ENCODE measurements around the gene CALN1.

The CALN1 gene

DNA sequence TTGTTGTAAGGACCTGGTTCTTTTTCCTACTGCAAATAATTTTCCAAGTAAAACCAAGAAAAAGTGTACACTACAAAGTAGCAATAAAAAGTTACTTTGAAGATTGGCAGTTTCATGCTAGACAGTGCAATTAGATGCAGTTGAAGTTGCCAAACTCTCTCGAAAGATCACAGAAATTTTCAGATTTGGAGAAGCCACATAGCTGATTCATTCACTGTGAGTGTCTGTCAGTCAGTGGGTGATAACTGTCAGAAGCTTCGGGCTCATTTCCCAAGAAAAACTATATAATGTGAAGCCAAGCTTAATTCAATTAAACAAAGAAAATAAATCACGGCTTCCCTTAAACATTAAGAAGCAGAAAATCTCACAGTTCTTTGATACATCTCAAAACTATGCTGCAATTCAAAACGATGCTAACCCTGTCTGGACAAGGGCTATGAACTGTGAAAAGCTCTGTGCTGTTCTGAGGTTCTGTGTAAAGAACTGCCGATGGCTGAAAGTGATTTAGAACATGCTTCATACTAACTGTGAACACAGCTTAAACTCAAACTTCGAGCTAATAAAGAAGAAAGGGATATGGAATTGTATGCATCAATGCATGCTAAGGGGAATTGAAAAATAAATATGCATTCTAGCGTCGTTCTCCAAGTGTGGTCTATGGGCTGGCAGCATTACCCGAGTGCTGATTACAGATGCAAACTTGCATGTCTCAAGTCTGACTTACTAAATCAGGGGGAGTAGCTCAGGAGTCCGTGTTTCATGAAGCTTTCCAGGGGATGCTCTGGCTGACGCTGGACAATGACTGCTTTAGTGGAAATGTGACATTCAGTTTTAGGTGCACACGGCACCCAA lies 557.4 kb downstream of the CALN1 start:
- peak; percentile 56 for DNase-seq

DNA sequence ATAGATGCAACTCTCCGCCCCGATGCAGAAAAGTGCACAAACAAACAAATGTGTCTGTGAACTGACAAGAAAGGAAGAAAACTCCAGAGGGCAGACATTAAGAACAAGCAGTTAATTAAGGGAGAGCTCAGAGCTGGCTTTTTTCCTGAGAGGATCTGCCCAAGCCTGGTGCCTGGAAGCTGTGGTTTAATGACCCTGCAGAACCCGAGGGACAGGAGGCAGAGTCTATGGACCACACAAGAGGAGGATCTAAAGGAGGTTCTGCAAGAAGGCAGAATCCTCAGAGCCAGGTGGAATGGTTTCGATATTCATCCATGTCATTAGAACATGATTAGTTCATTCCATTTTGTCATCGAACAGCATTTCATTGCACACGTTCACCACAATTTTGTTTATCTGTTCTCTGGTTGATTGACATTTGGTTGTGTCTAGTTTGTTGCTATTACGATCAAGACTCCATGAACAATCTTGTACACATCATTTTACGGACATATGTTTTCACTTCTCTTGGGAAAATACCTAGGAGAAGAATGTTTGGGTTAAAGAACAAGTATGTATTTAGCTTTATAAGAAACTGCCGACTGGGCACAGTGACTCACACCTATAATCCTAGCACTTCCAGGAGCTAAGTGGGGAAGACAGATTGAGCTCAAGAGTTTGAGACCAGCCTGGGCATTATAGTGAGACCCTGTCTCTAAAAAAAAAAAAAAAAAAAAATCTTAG lies 560.2 kb downstream of the CALN1 start:
- peak; percentile 79 for DNase-seq

DNA sequence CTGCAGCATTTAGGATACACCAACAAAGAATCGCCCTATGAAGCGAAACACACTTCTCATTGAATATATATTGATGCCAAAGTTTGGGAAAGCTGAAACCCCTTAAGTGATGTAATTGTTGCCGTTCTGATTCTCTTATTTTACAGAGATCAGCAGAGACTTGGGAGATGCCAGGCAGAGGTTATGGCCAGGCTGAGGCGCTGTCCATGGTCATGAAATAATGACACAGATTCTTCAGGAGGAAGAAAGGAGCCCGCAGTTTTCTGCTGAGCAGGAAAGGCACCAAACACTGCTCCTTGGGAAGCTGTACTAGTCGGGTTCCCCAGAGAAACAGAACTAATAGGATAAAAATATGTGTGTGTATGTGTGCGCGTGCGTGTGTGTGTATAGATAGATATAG lies 566.0 kb downstream of the CALN1 start:
- peak; percentile 64 for DNase-seq

DNA sequence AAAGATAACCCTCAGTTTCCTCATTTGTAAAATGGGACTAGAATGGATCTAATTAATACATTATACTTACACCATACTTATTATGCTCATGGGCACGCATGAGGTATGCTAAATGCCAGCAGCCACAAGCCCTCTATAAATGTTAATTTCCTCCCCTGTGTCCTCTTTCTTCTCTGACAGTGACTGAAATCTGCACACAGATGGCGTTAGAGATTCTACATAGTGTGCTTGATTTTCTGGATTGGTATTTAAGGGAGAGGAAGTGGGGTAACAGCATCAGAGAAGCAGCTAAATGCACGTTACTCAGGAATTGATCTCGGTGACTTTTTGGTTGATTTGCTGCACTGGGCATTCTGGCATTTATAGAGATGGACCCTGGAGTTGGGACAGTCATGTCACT lies 568.5 kb downstream of the CALN1 start:
- no peak for DNase-seq

DNA sequence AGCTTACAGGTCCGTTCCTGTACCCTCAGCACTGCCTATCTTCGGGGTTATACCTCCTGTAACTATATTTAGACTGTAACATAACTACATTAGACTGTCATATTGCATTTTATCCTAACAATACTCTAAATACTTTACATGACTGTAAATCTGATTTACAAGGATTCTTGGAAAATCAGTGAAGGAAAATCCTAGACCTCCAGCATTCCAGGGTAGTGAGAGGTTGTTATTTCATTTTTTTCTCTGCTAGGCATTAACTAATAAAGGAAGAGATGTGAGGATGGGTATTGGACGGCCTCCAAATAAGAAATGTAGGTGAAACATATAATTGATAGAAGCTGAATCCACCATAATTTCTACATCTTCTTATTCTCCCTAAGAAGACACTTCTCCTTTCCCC lies 569.4 kb downstream of the CALN1 start:
- peak; percentile 73 for DNase-seq

DNA sequence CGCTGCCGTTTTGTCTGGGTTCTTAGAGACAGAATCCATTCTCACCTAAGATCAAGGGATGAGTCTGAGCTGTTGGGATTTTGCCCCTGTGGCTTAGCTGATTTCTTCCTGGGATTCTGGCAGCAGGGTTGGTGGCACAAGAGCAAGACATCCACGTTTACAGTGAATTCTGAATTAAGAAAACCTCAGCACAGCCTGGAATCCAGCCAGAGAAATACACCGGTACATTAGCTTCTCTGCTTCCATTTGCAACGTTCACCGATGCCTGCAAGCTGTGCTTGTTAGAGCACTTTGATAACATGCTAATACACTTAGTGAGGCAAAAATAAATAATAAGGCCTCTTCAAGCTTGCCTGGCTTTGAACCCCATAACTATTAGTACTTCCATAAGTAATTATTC lies 569.8 kb downstream of the CALN1 start:
- DNase-seq, result peak; percentile 18

DNA sequence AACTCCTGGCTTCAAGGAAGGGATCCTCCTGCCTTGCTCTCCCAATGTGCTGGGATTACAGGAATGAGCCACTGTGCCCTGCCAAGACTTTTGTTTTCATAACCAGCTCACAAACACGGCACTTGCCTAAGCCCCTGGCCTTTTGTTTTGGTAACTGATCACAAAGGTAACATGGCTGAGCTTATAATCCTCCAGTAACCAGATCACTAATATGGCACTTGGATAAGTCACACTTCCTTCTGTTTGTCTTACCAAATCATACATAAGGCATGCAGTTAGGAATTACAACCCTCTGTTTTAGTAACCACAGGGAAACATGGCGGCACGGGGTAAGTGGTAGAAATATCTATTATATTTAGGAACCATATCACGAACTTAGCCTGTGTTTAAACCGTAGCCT lies 577.1 kb downstream of the CALN1 start:
- DNase-seq, result peak; percentile 93

DNA sequence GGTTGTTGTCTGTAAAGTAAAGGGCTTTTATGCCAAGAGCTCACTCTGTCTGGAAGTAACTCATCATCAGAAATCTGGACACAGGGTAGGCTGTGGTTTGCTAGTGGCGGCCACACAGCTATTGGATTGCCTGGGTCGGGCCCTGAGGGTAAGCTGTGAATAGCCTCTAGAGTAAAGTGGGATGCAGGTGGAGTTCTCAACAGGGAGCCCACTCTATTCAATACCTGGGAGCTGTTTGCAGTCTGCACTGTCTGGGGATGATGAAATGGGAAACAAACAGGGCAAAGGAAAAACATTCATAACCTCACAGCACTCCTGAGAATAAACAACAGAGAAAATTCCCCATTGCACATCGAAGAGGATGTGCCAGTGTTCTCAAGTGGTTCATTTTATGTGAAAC lies 582.6 kb downstream of the CALN1 start:
- no peak for DNase-seq

DNA sequence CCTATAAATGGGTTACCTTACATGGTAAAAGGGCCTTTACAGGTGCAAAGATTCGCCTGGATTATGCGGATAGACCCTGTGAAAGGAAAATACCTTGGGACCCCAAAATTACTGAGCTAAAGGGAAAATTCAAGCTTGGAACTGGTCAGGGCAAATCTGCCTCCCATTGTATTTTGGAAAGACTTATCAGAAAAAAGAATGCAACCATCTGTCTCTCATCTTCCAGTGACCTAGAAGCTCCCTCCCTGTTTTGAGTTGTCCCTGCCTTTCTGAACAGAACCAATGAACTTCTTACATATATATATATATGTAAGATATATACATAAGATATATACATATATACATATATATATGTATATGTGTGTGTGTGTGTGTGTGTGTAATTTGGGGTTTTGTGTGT lies 583.8 kb downstream of the CALN1 start:
- DNase-seq, result no peak

DNA sequence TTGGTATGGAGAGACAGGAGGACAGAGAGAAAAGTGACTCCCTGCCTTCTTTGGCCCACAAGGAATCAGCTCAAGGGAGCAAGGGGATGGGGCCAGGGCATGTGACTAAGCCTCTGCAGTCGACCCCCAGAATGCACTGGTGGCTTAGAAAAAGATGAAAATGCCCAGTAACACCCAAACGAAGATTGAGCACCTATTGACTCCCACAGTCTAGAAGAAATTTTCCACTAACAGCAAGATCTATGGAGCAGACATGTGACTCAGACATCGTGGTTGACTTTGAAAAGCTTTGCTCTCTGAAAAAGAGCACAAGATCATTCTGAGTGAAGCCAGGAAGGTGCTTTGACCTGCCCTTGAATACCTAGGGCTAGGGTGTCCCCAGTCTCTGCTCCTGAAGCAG lies 586.0 kb downstream of the CALN1 start:
- peak; percentile 48 for DNase-seq

DNA sequence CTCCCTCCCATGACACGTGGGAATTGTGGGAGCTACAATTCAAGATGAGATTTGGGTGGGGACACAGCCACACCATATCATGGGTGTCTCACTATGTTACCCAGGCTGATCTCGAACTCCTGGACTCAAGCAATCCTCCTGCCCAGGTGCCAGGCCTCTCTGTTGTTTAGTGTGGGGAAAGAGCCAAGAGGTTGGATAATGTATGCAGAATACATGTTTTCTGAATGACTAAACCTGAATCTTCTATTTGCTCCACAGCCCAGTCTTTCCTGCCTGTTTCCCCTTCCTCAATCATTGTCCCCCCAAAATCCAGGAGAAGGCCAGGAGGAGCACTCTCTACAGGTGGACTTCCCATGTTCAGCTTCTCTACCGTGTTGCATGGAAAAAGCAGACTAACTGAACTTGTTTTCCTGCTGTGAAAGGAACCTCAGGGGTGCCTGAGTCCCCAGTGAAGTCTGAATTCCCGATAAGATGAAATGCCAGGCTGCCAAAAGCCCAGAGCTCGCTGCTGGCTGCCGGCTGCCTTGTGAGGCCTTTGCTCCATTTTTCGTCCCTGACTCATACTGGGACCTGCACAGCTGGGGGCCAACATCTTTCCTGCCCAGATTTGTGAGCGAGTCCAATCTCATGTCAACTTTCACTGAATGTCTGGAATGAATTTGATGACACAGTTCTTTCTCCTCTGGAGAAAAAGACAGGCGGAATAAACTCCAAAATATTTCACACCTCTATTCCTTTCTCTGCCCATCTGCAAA lies 588.0 kb downstream of the CALN1 start:
- peak; percentile 99 for DNase-seq

DNA sequence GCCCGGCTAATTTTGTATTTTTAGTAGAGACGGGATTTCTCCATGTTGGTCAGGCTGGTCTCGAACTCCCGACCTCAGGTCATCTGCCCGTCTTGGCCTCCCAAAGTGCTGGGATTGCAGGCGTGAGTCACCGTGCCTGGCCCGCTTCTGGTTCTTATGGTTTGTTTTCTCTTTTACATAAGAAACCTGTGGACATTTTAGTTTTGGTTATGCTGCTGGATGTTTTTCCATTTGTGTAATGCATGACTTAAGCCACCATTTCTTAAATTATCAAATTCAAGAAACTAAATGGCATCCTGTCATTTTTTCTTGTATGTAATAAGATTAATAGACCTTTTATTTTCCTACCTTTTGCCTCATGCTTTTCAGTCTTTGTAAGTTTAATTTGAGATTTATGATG lies 589.7 kb downstream of the CALN1 start:
- peak; percentile 66 for DNase-seq

DNA sequence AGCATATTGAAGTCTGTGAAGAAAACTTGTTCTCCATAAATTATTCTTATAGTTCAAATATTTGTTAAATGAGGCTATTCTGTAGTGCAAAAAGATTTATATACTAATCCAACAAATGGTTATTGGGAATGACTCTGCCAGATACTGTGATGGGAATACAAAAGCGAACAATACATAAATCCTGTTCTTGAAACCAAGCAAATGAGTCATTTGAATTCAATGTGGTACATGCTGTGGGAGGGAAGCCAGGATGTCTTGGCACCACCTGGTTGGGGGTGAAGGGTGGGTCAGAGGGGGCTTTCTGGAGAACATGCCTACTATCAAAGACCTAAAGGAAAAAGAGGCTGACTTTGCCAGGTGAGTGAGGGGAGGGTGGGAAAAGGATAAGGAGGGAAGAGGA lies 594.2 kb downstream of the CALN1 start:
- DNase-seq, result no peak

DNA sequence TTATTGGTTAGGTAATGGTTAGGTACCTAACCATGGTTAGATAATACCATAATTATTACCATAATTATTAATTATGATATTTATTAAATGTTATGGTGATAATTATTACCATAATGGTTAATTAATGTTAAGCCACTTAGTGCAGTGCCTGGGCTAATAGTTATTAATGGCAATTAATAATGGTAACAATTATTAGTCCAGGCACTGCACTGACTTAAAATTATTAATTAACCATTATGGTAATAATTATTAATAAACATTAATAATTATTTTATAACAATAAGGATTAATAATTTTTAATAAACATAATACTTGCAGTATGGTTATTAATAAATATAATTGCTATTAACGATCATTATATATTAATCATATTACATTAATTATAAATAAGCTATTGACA lies 604.0 kb downstream of the CALN1 start:
- DNase-seq, result no peak

DNA sequence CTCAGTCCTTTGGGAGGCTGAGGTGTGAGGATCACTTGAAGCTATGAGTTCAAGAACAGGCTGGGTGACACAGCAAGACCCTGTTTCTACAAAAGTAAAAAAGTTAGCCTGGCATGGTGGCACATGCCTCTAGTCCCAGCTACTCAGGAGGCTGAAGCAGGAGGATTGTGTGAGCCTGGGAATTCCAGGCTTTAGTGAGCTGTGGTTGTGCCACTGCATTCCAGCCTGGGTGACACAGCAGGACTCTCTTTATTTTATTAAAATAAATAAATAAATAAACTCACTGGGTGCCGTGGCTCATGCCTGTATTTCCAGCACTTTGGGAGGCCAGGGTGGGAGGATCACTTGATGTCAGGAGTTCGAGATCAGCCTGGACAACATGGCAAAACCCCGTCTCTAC lies 607.9 kb downstream of the CALN1 start:
- DNase-seq, result peak; percentile 57

DNA sequence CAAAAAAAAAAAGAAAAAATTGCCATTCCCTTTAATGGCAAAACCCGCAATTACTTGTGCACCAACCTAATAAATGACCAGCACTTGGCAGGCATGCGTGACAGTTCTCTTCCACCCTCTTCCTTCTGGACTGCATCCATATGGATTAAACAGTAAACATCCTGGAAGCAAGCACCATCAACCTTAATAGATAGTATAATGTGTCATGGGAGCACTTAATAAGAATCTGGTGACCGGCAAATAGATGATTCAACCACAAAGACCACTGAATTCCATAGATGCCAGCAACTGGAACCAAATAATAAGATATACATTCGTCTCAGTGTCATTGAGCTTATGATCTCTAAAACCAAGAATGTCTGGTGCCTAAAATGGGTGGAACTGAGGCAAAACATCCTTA lies 610.2 kb downstream of the CALN1 start:
- DNase-seq, result peak; percentile 89

DNA sequence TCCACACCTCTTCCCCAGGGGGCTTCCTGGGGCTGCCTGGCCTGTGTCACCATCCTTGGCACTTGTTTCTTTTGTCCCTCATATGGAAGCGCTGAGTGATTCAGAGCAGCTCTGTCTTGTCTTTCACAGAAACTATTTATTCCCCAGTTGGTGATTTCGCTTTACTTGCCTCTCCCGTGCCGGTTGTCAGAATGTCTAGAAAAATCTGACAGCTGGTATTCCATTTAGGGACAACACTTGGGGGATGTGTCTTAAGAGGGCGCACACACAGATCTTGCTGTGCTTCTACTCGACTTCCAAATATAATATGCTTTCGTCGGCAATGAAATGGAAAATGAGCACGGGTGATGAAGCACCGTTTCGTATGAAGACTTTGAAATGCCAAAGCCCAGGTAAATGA lies 611.8 kb downstream of the CALN1 start:
- no peak for DNase-seq

DNA sequence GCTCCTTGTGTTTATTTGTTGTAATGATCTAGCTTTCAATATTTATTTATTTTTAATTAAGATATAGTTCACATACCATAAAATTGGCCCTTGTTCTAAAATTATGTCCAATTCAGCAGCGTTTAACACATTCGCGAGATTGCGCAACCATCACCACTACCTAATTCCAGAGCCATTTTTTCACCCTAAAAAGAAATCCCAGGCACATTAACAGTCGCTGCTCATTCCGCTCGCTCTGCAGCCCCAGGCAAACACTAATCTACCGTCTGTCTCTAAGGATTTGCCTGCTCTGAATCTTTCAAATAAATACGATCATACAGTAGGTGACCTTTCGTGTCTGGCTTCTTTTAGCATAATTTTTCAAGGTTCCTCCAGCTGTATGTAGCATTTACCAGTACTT lies 616.7 kb downstream of the CALN1 start:
- DNase-seq, result no peak

DNA sequence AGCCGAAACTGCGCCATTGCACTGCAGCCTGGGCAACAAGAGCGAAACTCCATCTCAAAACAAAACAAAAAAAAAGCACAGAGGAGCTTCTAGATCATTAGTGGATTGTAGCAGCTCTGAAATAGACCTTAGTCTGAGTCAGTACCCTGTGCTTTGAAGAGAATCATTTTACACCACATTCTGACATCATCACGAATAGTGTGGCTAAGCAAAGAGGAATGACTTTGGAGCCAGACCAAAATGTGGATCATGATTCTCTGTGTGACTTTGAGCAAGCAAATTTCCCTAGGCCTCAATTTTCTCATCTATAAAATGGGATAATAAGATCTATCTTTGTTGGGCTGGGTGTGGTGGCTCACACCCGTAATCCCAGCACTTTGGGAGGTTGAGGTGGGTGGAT lies 618.9 kb downstream of the CALN1 start:
- DNase-seq, result peak; percentile 94

DNA sequence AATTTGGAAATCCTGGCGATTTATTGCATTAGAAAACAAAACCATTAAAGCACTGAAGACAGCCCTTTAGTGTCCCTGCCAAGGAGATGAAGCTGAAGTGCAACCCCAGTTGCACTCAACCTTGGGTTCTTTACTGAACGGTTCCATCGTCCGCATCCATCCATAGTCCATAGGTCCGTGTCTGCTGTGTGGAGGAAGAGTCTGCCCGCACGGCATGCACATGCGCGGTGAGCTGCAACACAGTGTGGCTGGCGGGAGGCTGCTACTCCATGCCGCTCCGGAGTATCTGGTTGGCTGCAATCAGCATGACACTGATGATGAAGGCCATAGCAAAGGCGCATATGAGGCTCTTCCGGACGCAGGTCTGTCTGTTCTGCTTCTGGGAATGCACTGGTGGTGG lies 624.6 kb downstream of the CALN1 start:
- peak; percentile 51 for DNase-seq

DNA sequence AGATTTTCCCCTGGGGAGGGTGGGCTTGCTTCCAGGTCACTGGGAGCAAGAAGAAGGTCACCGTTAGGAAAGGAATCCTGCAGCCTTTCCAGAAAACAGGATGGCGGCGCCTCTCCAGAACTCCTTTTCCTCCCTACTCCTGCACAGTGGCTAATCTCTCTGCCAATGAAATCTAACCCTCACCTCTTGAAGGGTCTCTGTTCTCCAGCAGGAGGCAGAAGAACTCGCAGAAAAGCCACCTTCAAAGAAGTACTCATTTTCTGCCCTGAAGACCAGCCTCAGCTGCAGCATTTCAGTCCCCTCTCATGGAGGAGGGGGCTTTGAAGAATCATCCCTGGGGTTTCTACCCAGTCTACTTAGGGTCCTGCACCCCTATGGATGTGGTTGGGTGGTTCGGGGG lies 626.9 kb downstream of the CALN1 start:
- DNase-seq, result no peak

DNA sequence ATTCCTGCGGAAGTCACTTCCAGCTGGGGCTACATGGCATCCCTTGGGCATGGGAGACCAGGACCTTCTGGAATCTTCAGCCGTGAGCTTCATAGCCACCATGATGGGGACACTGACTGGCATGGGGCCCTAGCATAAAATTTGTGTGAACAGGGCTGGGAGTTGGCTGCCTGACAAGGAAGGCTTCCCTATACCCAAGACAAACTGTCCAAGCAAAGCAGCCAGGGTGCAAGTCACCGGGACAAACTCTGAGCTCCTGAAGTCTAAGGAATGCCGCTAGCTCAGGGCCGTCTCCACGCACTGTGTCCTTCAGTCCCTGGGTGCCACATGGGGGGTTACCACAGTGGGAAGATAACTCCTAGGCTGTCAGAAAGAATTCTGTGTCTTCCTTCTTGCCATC lies 627.4 kb downstream of the CALN1 start:
- DNase-seq, result no peak

DNA sequence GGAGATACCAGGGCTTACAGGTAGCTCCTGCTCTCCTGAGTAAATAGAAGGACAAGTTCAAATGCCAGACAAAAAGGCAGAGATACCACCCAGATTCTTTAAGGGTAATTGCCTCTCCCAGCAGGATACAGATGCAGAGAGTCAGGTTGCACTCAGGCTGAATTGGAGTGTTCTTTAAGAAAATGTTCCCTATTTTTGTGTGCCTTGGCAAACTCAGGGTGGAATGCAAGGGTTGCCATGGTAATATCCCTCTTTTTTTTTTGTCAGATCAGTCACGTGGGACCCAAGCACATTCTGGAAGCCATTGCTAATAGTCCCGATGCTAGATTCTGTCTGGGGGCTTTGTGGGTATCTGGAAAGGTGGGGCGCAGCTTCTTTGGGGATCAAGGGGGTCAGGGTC lies 628.0 kb downstream of the CALN1 start:
- DNase-seq, result peak; percentile 53

DNA sequence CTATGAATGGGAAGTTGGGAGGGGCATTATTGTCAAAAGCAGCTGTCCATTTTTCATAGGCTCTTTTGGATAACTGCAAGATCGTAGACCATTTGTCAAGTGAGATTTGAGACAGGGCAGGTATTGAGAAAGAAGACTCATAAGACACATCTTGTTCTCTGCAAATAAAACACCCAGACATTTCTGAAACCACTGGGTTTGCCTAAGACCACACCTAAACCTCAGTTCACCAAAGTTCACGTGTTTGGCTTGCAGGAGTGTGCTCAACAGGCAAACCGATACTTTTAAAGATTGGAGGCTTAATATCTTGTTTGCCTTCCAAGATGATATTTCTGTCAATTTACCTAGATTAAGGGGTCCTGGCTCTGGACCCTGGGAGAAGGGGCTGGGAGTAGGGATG lies 628.4 kb downstream of the CALN1 start:
- no peak for DNase-seq
